HG03520 (cell line): Measurements from ENCODE around the gene GSPT1.
A peak's percentile ranks its signal among the peaks of the same experiment; 100 is the strongest.
"Not testable (repeated sequence)": the region's sequence is repeated elsewhere in the genome, so short reads cannot be mapped to it uniquely, and the experiment has no call there.

ENCODE experiments used
- ATAC-seq: cut with Tn5 transposase; IDR thresholded peaks from one replicate; pipeline ENCODE4 v1.9.1; 2021; ENCODE audit warnings: mild to moderate bottlenecking, moderate library complexity; ENCODE audit not compliant: unreplicated experiment

GSPT1 gene

GRCh38 chr16:11915644-11916523 lies at the start of gene GSPT1:
Gene GSPT1 (minus strand): TSS chr16:11915956. CDS start chr16:11915720, 236 bp downstream.
- ATAC-seq: peak; percentile 73

GRCh38 chr16:11964761-11965551 lies 49.2 kb upstream of the GSPT1 start, which contains the start of gene TNFRSF17:
Gene TNFRSF17 (plus strand): TSS chr16:11965210. CDS start chr16:11965325, 115 bp downstream.
- ATAC-seq: peak; percentile 69

- ATAC-seq: no peak
Measured at GRCh38 chr16:11963706-11964105, 48.0 kb upstream of the GSPT1 start.

GRCh38 chr16:11962978-11963377 lies 47.2 kb upstream of the GSPT1 start:
- ATAC-seq: not testable (repeated sequence)

GRCh38 chr16:11962457-11962856 lies 46.7 kb upstream of the GSPT1 start:
- not testable (repeated sequence) for ATAC-seq

- ATAC-seq: no peak
Measured at GRCh38 chr16:11957591-11958395, 42.0 kb upstream of the GSPT1 start.

GRCh38 chr16:11956558-11956957 lies 40.8 kb upstream of the GSPT1 start:
- ATAC-seq: no peak

- ATAC-seq: no peak
Measured at GRCh38 chr16:11955713-11956123, 40.0 kb upstream of the GSPT1 start.

GRCh38 chr16:11953576-11953975 lies 37.8 kb upstream of the GSPT1 start:
- not testable (repeated sequence) for ATAC-seq

- ATAC-seq: no peak
Measured at GRCh38 chr16:11950388-11950787, 34.6 kb upstream of the GSPT1 start.

- peak; percentile 44 for ATAC-seq
Measured at GRCh38 chr16:11949527-11949926, 33.8 kb upstream of the GSPT1 start.

GRCh38 chr16:11948819-11949218 lies 33.1 kb upstream of the GSPT1 start:
- ATAC-seq: no peak

GRCh38 chr16:11946433-11946832 lies 30.7 kb upstream of the GSPT1 start:
- ATAC-seq: no peak

GRCh38 chr16:11941945-11942344 lies 26.2 kb upstream of the GSPT1 start, which contains the start of gene NPIPB2:
Gene NPIPB2 (minus strand): TSS chr16:11942045. CDS start chr16:11942045, 0 bp downstream.
- not testable (repeated sequence) for ATAC-seq

GRCh38 chr16:11927350-11927749 lies 11.6 kb upstream of the GSPT1 start:
- not testable (repeated sequence) for ATAC-seq

GRCh38 chr16:11924046-11924445 lies 8.3 kb upstream of the GSPT1 start:
- not testable (repeated sequence) for ATAC-seq

GRCh38 chr16:11916524-11917285 lies 949 bp upstream of the GSPT1 start:
- no peak for ATAC-seq

- peak; percentile 38 for ATAC-seq
Measured at GRCh38 chr16:11915114-11915643, 577 bp downstream of the GSPT1 start.

GRCh38 chr16:11914210-11915113 lies 1.3 kb downstream of the GSPT1 start:
- peak; percentile 1 for ATAC-seq
